Keratinocyte (primary cell): Measurements from ENCODE around the gene DDIAS. TPM values are rescaled to one million over a fixed set of nuclear protein-coding genes. Genes with fewer than 3 reads are reported as not detected.

Experiments used
- DNase-seq: peaks from one replicate; pipeline ENCODE4 v3.0.0-alpha.2; 2011; ENCODE audit warnings: low read depth, missing footprints, low spot score
- FAIRE-seq: peaks from 2 replicates; lab custom pipeline; 2011; peaks lifted over from hg19 to GRCh38; lab: Jason Lieb, UNC
- H2AFZ ChIP-seq: 2 replicates; pipeline ENCODE4 v1.6.0; 2012; ENCODE audit warnings: low read length, control low read depth, inconsistent platforms; ENCODE audit not compliant: control insufficient read depth
- H3K27ac ChIP-seq: 2 replicates; pipeline ENCODE4 v1.5.1; 2011; ENCODE audit warnings: low read length; ENCODE audit not compliant: control insufficient read depth, insufficient read depth
- H3K27me3 ChIP-seq: 3 replicates; pipeline ENCODE4 v1.6.0; 2011; ENCODE audit warnings: low read length; ENCODE audit not compliant: control insufficient read depth, insufficient read depth; ENCODE audit errors: extremely low read depth
- H3K36me3 ChIP-seq, 2 experiments: 2 replicates in 1 of 2; 3 replicates in 1 of 2; pipeline ENCODE4 v1.5.1; 2011; ENCODE audit warnings: low read length in 2 of 2, mild to moderate bottlenecking in 1 of 2; ENCODE audit not compliant: control insufficient read depth in 2 of 2, insufficient read depth in 2 of 2; ENCODE audit errors: extremely low read depth in 1 of 2
- H3K4me1 ChIP-seq: 3 replicates; pipeline ENCODE4 v1.5.1; 2011; ENCODE audit warnings: low read length; ENCODE audit not compliant: control insufficient read depth, insufficient read depth; ENCODE audit errors: extremely low read depth
- H3K4me2 ChIP-seq: 3 replicates; pipeline ENCODE4 v1.6.0; 2011; ENCODE audit warnings: low read depth, low read length; ENCODE audit not compliant: control insufficient read depth, insufficient read depth; ENCODE audit errors: extremely low read depth
- H3K4me3 ChIP-seq, 3 experiments: fragments of 200-600 bp in 1 of 3; sonication (generic) in 1 of 3; 2 replicates in 2 of 3; 3 replicates in 1 of 3; pipeline ENCODE4 v1.5.1; 2011 to 2016; ENCODE audit warnings: low read length in 3 of 3, mild to moderate bottlenecking in 3 of 3, control low read depth in 2 of 3, inconsistent platforms in 1 of 3, low read depth in 1 of 3, mixed read lengths in 1 of 3, mixed run types in 1 of 3, moderate library complexity in 1 of 3; ENCODE audit not compliant: control insufficient read depth in 2 of 3, insufficient read depth in 2 of 3; ENCODE audit errors: extremely low read depth in 1 of 3
- H3K79me2 ChIP-seq: 2 replicates; pipeline ENCODE4 v1.6.0; 2012; ENCODE audit warnings: low read length; ENCODE audit not compliant: control insufficient read depth, insufficient read depth
- H3K9ac ChIP-seq: 3 replicates; pipeline ENCODE4 v1.6.0; 2011; ENCODE audit warnings: low read length; ENCODE audit not compliant: control insufficient read depth, insufficient read depth; ENCODE audit errors: extremely low read depth
- H3K9me1 ChIP-seq: 3 replicates; pipeline ENCODE4 v1.6.0; 2011; ENCODE audit warnings: low read length; ENCODE audit not compliant: control insufficient read depth, insufficient read depth; ENCODE audit errors: extremely low read depth
- H3K9me3 ChIP-seq: 2 replicates; pipeline ENCODE4 v1.5.1; 2012; ENCODE audit warnings: low read depth, low read length; ENCODE audit not compliant: control insufficient read depth
- H4K20me1 ChIP-seq: 3 replicates; pipeline ENCODE4 v1.6.0; 2011; ENCODE audit warnings: low read length; ENCODE audit not compliant: control insufficient read depth, insufficient read depth; ENCODE audit errors: extremely low read depth
- CTCF ChIP-seq, 3 experiments: IDR thresholded peaks in 1 of 3; conservative IDR thresholded peaks in 1 of 3; optimal IDR thresholded peaks in 1 of 3; 2 replicates in 2 of 3; 3 replicates in 1 of 3; pipeline versions ENCODE3 to v1.5.1; 2011; ENCODE audit warnings: low read length in 3 of 3, mild to moderate bottlenecking in 3 of 3, moderate library complexity in 2 of 3, control low read depth in 1 of 3, inconsistent platforms in 1 of 3; ENCODE audit not compliant: insufficient read depth in 2 of 3; ENCODE audit errors: extremely low read depth in 1 of 3
- EZH2 ChIP-seq: IDR thresholded peaks from one replicate; pipeline ENCODE4 v1.6.1; 2012; ENCODE audit warnings: inconsistent platforms, mild to moderate bottlenecking, low read length, moderate library complexity
- dilution Hi-C: fragments of 300-500 bp; cut with MboI; formaldehyde crosslinking; loops from one replicate; pipeline ENCODE4 v1.7.0; 2020; ENCODE audit warnings: low sequenced_read_pairs; ENCODE audit not compliant: extremely low pct_ligation_motif_present
- polyA plus RNA-seq, 5 experiments: library from polyadenylated mRNA; depleted of rRNA in 3 of 5; stranded (reverse) in 3 of 5; stranded (forward) in 1 of 5; unstranded in 1 of 5; fragments of >200 nt; gene quantifications; 1 replicate in 1 of 5; 2 replicates in 3 of 5; 3 replicates in 1 of 5; pipeline versions ENCODE4 v1.2.1 to v1.2.3, GENCODE V29; 2011 to 2012; ENCODE audit warnings: missing spikeins in 2 of 5, low read depth in 1 of 5, low replicate concordance in 1 of 5

DDIAS gene
- polyA plus RNA-seq, 1 donor (not counting 4 experiments of a cell fraction or from before 2014, with no cell fraction given) = 8.7 TPM

- Histone ChIP-seq H3K27ac (no peak overlapping the region), H3K9me1 (no peaks in the 10 kb centered on the region), H3K4me1 (no peaks in the 10 kb centered on the region), H2AFZ (no peak overlapping the region), H3K9me3 (no peaks in the 10 kb centered on the region), H3K9ac (no peak overlapping the region), H3K79me2 (no peaks in the 10 kb centered on the region), H3K4me2 (no peak overlapping the region), H3K4me3 (no peak overlapping the region), H3K36me3 (peaks cover 0 to 2% of the 10 kb centered on the region in 2 experiments), H3K27me3 (no peaks in the 10 kb centered on the region), H4K20me1 (no peaks in the 10 kb centered on the region)
- DNase-seq = no peak
- dilution Hi-C loops = no loop called here
- no peak for FAIRE-seq
- no peak for TF ChIP-seq EZH2
- TF ChIP-seq CTCF (optimal IDR thresholded peaks at IDR 0.05 in 1 of 3, IDR thresholded peaks at IDR 0.05 in 1 of 3, conservative IDR thresholded peaks at IDR 0.05 in 1 of 3; ENCODE audit: extremely low read depth in 1 of 3, insufficient read depth in 2 of 3, low read length in 3 of 3) = no peak
Observed at GRCh38 chr11:82932564-82932963, 31.0 kb downstream of the DDIAS start.

GRCh38 chr11:82936261-82936660 is 34.7 kb downstream of the DDIAS start:
- no peak for FAIRE-seq

More at GRCh38 chr11:82936261-82936660, 34.7 kb downstream of the DDIAS start:
- Histone ChIP-seq H3K27ac (no peak overlapping the region), H2AFZ (no peak overlapping the region), H3K36me3 (peaks cover 0 to 2% of the 10 kb centered on the region in 2 experiments), H4K20me1 (no peaks in the 10 kb centered on the region), H3K4me2 (no peak overlapping the region), H3K4me1 (no peaks in the 10 kb centered on the region), H3K79me2 (no peaks in the 10 kb centered on the region), H3K9me1 (no peaks in the 10 kb centered on the region), H3K9ac (no peak overlapping the region), H3K27me3 (no peaks in the 10 kb centered on the region), H3K4me3 (no peak overlapping the region), H3K9me3 (no peaks in the 10 kb centered on the region)
- DNase-seq = no peak
- no peak for TF ChIP-seq EZH2
- TF ChIP-seq CTCF (optimal IDR thresholded peaks at IDR 0.05 in 1 of 3, IDR thresholded peaks at IDR 0.05 in 1 of 3, conservative IDR thresholded peaks at IDR 0.05 in 1 of 3; ENCODE audit: extremely low read depth in 1 of 3, insufficient read depth in 2 of 3, low read length in 3 of 3) = no peak
- dilution Hi-C loops = no loop called here
